Measurements from ENCODE around the gene ANAPC7. TPM values are rescaled to one million over a fixed set of nuclear protein-coding genes. Genes with fewer than 3 reads are reported as not detected.
"Not testable (repeated sequence)": the region's sequence is repeated elsewhere in the genome, so short reads cannot be mapped to it uniquely, and the experiment has no call there.

ANAPC7 gene
- total RNA-seq, 1 donor from 2014 or later = 43.0 TPM

GRCh38 chr12:110373962-110374611 is 29.4 kb downstream of the ANAPC7 start:
- no peak for DNase-seq (ENCODE audit: low spot score)

GRCh38 chr12:110373425-110373824 is 30.1 kb downstream of the ANAPC7 start:
- no peak for DNase-seq (ENCODE audit: low spot score)

- peak; percentile 29 for DNase-seq (ENCODE audit: low spot score)
Observed at GRCh38 chr12:110373025-110373424, 30.5 kb downstream of the ANAPC7 start.

- DNase-seq (ENCODE audit: low spot score) = no peak
Observed at GRCh38 chr12:110372056-110372425, 31.5 kb downstream of the ANAPC7 start.

- DNase-seq (ENCODE audit: low spot score) = no peak
Observed at GRCh38 chr12:110371408-110372055, 32.0 kb downstream of the ANAPC7 start.

- no peak for DNase-seq (ENCODE audit: low spot score)
Observed at GRCh38 chr12:110370732-110371231, 32.7 kb downstream of the ANAPC7 start.

- DNase-seq (ENCODE audit: low spot score) = no peak
Observed at GRCh38 chr12:110369992-110370391, 33.5 kb downstream of the ANAPC7 start.

GRCh38 chr12:110367181-110367864 is 36.2 kb downstream of the ANAPC7 start:
- no peak for DNase-seq (ENCODE audit: low spot score)

- DNase-seq (ENCODE audit: low spot score) = no peak
Observed at GRCh38 chr12:110366321-110367142, 37.0 kb downstream of the ANAPC7 start.

- no peak for DNase-seq (ENCODE audit: low spot score)
Observed at GRCh38 chr12:110365489-110366320, 37.8 kb downstream of the ANAPC7 start.

- DNase-seq (ENCODE audit: low spot score) = no peak
Observed at GRCh38 chr12:110361216-110361615, 42.3 kb downstream of the ANAPC7 start.

GRCh38 chr12:110358384-110359097 is 45.0 kb downstream of the ANAPC7 start:
- not testable (repeated sequence) for DNase-seq (ENCODE audit: low spot score)

GRCh38 chr12:110355073-110355472 is 48.4 kb downstream of the ANAPC7 start:
- no peak for DNase-seq (ENCODE audit: low spot score)

GRCh38 chr12:110354172-110354780 is 49.2 kb downstream of the ANAPC7 start:
- DNase-seq (ENCODE audit: low spot score) = no peak

- peak; percentile 35 for DNase-seq (ENCODE audit: low spot score)
Observed at GRCh38 chr12:110353211-110353965, 50.1 kb downstream of the ANAPC7 start.

- no peak for DNase-seq (ENCODE audit: low spot score)
Observed at GRCh38 chr12:110352401-110352800, 51.1 kb downstream of the ANAPC7 start.

- no peak for DNase-seq (ENCODE audit: low spot score)
Observed at GRCh38 chr12:110351119-110351518, 52.4 kb downstream of the ANAPC7 start.

- no peak for DNase-seq (ENCODE audit: low spot score)
Observed at GRCh38 chr12:110349514-110350151, 53.9 kb downstream of the ANAPC7 start.

- DNase-seq (ENCODE audit: low spot score) = no peak
Observed at GRCh38 chr12:110349096-110349495, 54.4 kb downstream of the ANAPC7 start.

Data from mucosa of gallbladder (tissue), 1 donor.